HEK293 (cell line): Measurements from ENCODE around the gene CALB2.

ENCODE experiments used
- CTCF ChIA-PET: fragments of 350-600 bp; formaldehyde crosslinking; extraction: SDS; loops from one replicate; lab custom pipeline; 2021; ENCODE audit warnings: antibody characterized with exemption; lab: Yijun Ruan, JAX
- POLR2A ChIA-PET: fragments of 300-600 bp; formaldehyde crosslinking; extraction: SDS; loops from one replicate; lab custom pipeline; 2020; ENCODE audit warnings: antibody characterized with exemption, inconsistent platforms; lab: Yijun Ruan, JAX
- H3K27ac ChIP-seq: fragments of 200-500 bp; sonication (Bioruptor generic); 2 replicates; pipeline ENCODE4 v1.5.1; 2014; ENCODE audit warnings: low read depth, low read length, control low read depth, inconsistent platforms; ENCODE audit errors: extremely low read depth
- H3K36me3 ChIP-seq, 2 experiments: fragments of 200-500 bp in 1 of 2; sonication (Bioruptor generic) in 1 of 2; 1 replicate in 1 of 2; 2 replicates in 1 of 2; pipeline ENCODE4 v1.5.1; 2014 to 2017; ENCODE audit warnings: inconsistent platforms in 2 of 2, low read length in 2 of 2; ENCODE audit not compliant: control insufficient read depth in 2 of 2, insufficient read depth in 1 of 2
- H3K4me1 ChIP-seq: fragments of 200-500 bp; sonication (Bioruptor generic); 2 replicates; pipeline ENCODE4 v1.5.1; 2014; ENCODE audit warnings: mild to moderate bottlenecking, low read length, inconsistent platforms; ENCODE audit not compliant: control insufficient read depth, insufficient read depth
- H3K4me3 ChIP-seq: 2 replicates; pipeline ENCODE4 v1.5.1; 2011; ENCODE audit warnings: low read depth, mild to moderate bottlenecking, control low read depth, low read length, moderate library complexity
- H3K9me3 ChIP-seq: fragments of 200-500 bp; sonication (Bioruptor generic); 2 replicates; pipeline ENCODE4 v1.5.1; 2014; ENCODE audit warnings: low read depth, low read length, inconsistent platforms; ENCODE audit not compliant: control insufficient read depth, insufficient read depth
- HOXA7 ChIP-seq: sonication (generic); formaldehyde crosslinking; IDR thresholded peaks from 2 replicates; pipeline ENCODE4 v1.8.1; 2022; ENCODE audit warnings: missing genetic modification reagents, borderline replicate concordance
- HOXC10 ChIP-seq: sonication (generic); formaldehyde crosslinking; IDR thresholded peaks from 2 replicates; pipeline ENCODE4 v1.8.1; 2023; ENCODE audit warnings: mild to moderate bottlenecking, missing genetic modification reagents
- MEIS1 ChIP-seq: sonication (generic); formaldehyde crosslinking; IDR thresholded peaks from 2 replicates; pipeline ENCODE4 v1.8.1; 2022; ENCODE audit warnings: missing genetic modification reagents, mild to moderate bottlenecking, borderline replicate concordance
- OVOL3 ChIP-seq: fragments of 450-650 bp; formaldehyde crosslinking; IDR thresholded peaks from 2 replicates; pipeline ENCODE4 v1.5.1; 2016; ENCODE audit warnings: missing biosample characterization, missing genetic modification characterization
- RBAK ChIP-seq: fragments of 450-650 bp; formaldehyde crosslinking; IDR thresholded peaks from 2 replicates; pipeline ENCODE4 v1.5.1; 2016; ENCODE audit warnings: missing biosample characterization, missing genetic modification characterization
- REPIN1 ChIP-seq: fragments of 450-650 bp; formaldehyde crosslinking; IDR thresholded peaks from 2 replicates; pipeline ENCODE4 v1.5.1; 2017; ENCODE audit warnings: missing biosample characterization, missing genetic modification characterization, low read depth
- ZNF202 ChIP-seq: fragments of 450-650 bp; formaldehyde crosslinking; IDR thresholded peaks from 2 replicates; pipeline ENCODE4 v1.5.1; 2016; ENCODE audit warnings: missing biosample characterization, missing genetic modification characterization, borderline replicate concordance
- ZNF473 ChIP-seq: fragments of 450-650 bp; formaldehyde crosslinking; IDR thresholded peaks from 2 replicates; pipeline ENCODE4 v1.5.1; 2017; ENCODE audit warnings: missing biosample characterization, missing genetic modification characterization
- ZNF48 ChIP-seq: fragments of 450-650 bp; formaldehyde crosslinking; IDR thresholded peaks from 2 replicates; pipeline ENCODE4 v1.5.1; 2016; ENCODE audit warnings: missing biosample characterization, missing genetic modification characterization
- ZNF521 ChIP-seq: fragments of 450-650 bp; formaldehyde crosslinking; IDR thresholded peaks from 2 replicates; pipeline ENCODE4 v1.5.1; 2017; ENCODE audit warnings: missing biosample characterization, mild to moderate bottlenecking, missing genetic modification characterization
- ZNF792 ChIP-seq: fragments of 450-650 bp; formaldehyde crosslinking; IDR thresholded peaks from 2 replicates; pipeline ENCODE4 v1.5.1; 2016; ENCODE audit warnings: missing biosample characterization, missing genetic modification characterization
- TF ChIP-seq, protein P1 (sequence below): fragments of 450-650 bp; formaldehyde crosslinking; IDR thresholded peaks from 2 replicates; pipeline ENCODE4 v1.5.1; 2016; ENCODE audit warnings: missing biosample characterization, missing genetic modification characterization, low read depth
- TF ChIP-seq, protein P2 (sequence below): fragments of 450-650 bp; formaldehyde crosslinking; IDR thresholded peaks from 2 replicates; pipeline ENCODE4 v1.5.1; 2016; ENCODE audit warnings: missing biosample characterization, missing genetic modification characterization

CALB2 gene

DNA sequence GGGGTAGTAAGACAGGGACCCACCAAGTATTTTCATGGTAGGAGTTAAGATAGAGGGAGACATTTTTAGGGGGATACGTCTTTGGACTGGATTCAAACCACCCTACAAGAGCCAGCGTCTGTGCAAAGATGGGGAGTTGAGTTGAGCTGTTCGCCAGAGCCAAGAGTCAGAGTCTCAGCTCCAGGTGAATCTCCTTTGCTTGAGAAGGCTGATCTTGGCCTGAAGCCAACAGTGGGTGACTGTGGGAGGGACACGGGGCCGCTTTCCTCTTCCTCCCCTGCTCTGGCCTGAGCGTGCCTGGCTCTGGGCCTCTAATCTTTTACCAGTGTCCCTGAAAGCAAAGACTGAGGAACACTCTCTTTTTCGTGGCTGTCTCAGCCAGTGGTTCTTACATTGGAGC is 78.0 kb downstream of the CALB2 start (continued):
- TF ChIP-seq, protein P1, sequence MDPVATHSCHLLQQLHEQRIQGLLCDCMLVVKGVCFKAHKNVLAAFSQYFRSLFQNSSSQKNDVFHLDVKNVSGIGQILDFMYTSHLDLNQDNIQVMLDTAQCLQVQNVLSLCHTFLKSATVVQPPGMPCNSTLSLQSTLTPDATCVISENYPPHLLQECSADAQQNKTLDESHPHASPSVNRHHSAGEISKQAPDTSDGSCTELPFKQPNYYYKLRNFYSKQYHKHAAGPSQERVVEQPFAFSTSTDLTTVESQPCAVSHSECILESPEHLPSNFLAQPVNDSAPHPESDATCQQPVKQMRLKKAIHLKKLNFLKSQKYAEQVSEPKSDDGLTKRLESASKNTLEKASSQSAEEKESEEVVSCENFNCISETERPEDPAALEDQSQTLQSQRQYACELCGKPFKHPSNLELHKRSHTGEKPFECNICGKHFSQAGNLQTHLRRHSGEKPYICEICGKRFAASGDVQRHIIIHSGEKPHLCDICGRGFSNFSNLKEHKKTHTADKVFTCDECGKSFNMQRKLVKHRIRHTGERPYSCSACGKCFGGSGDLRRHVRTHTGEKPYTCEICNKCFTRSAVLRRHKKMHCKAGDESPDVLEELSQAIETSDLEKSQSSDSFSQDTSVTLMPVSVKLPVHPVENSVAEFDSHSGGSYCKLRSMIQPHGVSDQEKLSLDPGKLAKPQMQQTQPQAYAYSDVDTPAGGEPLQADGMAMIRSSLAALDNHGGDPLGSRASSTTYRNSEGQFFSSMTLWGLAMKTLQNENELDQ, result no peak
- TF ChIP-seq HOXA7 (CRISPR knock-in tag) (no peak), REPIN1 (tag by site-specific recombination) (no peak), HOXC10 (CRISPR knock-in tag) (no peak), ZNF792 (no peak)

DNA sequence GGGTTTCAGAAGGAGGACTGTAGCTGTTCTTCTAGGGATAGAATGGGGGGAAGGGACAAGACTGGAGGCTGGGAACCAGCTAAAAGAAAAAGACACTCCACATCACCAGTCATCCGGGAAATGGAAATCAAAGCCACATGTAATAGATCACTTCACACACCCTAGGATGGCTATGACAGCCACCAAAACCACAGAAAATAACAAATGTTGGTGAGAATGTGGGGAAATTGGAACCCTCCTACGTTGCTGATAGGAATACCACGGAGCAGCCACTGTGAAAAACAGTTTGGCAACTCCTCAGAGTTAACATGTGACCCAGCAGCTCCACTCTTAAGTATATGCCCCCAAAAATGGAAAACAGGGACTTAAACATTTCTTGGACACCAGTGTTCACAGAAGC is 81.0 kb downstream of the CALB2 start:
- TF ChIP-seq RBAK (no peak), OVOL3 (no peak), ZNF48 (tag by site-specific recombination) (no peak), MEIS1 (CRISPR knock-in tag) (no peak), ZNF202 (tag by site-specific recombination) (no peak), HOXA7 (CRISPR knock-in tag) (no peak), ZNF521 (tag by site-specific recombination) (no peak), REPIN1 (tag by site-specific recombination) (no peak), ZNF473 (tag by site-specific recombination) (no peak)
- TF ChIP-seq, protein P2, sequence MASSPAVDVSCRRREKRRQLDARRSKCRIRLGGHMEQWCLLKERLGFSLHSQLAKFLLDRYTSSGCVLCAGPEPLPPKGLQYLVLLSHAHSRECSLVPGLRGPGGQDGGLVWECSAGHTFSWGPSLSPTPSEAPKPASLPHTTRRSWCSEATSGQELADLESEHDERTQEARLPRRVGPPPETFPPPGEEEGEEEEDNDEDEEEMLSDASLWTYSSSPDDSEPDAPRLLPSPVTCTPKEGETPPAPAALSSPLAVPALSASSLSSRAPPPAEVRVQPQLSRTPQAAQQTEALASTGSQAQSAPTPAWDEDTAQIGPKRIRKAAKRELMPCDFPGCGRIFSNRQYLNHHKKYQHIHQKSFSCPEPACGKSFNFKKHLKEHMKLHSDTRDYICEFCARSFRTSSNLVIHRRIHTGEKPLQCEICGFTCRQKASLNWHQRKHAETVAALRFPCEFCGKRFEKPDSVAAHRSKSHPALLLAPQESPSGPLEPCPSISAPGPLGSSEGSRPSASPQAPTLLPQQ (tag by site-specific recombination), result no peak
- Histone ChIP-seq H3K9me3 (no peaks in the 10 kb centered on the region), H3K4me1 (no peaks in the 10 kb centered on the region), H3K4me3 (no peak overlapping the region), H3K27ac (no peak overlapping the region), H3K36me3 (no peaks in the 10 kb centered on the region)
- CTCF ChIA-PET, result interaction anchor here (1.1 to 1.4 kb wide), 2 partner anchors 27 to 99 kb away, joined by 4 to 5 read pairs; no protein-coding TSS in a partner anchor
- POLR2A ChIA-PET, result no interaction called here
